ENCODE data around the gene PRKG1. TPM values are rescaled to one million over a fixed set of nuclear protein-coding genes. Genes with fewer than 3 reads are reported as not detected.
"Not testable (repeated sequence)": the region's sequence is repeated elsewhere in the genome, so short reads cannot be mapped to it uniquely, and the experiment has no call there.

Gene PRKG1
- polyA plus RNA-seq, 3 donors: 12.9 to 15.4 (median 13.7) TPM

DNA sequence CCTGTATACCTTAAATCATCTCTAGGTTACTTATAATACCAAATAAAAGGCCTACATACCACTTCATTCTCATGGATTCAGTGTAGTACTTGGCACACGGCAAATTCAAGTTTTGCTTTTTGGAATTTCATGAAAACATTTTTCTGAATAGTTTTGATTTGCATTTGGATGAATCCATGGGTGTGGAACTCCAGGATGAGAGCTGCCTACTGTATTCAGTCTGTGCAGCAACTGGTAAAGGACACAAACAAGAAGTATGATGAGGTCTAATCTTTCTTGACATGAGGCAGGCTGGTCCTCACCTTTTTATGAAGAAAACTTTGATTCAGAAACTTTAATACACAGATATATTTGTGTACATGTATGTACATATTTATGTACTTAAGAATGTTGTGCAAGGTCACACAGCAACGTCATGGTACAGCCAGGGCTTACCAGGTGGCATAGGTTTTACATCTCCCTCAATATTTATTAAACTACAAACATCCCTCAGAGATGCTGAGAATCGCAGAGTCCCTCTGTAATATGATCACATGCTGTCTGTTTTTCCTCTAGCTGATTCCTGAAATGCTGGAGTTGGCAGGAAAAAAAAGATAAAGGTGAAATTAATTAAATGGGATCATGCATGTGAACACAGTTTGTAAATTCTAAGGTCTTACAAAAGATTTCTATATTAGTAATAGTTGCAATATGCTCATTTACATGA lies 239.6 kb downstream of the PRKG1 start:
- DNase-seq (ENCODE audit: low read depth in 3 of 3, low spot score in 2 of 3): no peak

DNA sequence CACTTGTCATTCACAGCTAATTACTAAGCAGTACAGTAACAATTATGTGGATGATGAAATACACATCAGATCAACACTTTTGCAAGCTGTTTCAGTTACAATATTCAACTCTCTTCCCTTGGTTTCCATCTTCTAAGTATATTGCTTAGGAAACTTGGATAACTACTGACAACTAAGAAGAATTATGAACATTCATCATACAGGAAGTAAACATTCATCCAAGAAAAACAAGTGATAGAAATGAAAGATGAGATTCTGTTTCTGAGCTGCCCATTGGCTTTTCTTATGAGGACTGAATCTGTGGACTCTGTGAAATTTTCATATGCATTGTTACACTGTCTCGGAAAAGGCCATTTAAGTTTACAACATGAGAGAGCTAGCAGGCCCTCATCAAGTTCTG lies 240.2 kb downstream of the PRKG1 start:
- DNase-seq (ENCODE audit: low read depth in 3 of 3, low spot score in 2 of 3): peak in 1 of 3 donors; percentile 23

DNA sequence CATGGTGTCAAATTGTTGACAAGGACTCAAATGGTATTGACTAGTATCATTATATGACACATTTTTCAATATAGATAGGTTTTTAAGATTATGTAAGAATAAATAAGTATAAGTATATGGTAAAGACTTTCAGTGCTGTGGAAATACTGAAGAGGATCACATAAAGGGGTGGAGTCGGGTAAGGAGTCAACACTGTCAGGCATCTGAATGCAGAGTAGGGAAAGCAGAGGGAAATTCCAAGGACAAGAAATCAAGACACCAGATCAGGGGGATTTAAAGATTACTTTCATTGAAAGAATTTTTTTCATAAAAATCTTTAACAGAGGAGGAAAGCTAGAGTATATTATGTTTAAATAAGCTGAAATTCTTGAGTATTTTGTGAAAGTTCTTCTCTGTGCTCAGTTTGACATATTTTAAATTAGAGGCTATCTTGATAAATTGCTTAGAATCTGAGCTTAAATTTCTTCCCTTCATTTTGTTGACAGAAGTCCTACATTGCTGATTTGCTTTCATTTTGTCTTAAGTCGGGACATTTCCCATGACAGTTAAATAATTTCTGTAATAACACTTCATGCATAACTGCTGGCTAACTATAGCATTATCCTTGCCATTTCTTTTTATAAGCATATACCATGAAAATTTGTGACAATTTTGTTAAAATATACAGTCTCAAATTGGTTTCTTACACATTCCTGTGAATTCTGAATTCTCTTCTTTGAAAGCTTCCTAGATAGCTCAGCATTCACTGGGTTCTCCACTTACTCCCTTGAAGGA lies 244.3 kb downstream of the PRKG1 start:
- no peak for DNase-seq (ENCODE audit: low read depth in 3 of 3, low spot score in 2 of 3)

GRCh38 chr10:51319173-51319435 lies 244.8 kb downstream of the PRKG1 start:
- DNase-seq (ENCODE audit: low read depth in 3 of 3, low spot score in 2 of 3): no peak

- DNase-seq (ENCODE audit: low read depth in 3 of 3, low spot score in 2 of 3): no peak
These were observed 247.0 kb downstream of the PRKG1 start for GRCh38 chr10:51321300-51321699.

DNA sequence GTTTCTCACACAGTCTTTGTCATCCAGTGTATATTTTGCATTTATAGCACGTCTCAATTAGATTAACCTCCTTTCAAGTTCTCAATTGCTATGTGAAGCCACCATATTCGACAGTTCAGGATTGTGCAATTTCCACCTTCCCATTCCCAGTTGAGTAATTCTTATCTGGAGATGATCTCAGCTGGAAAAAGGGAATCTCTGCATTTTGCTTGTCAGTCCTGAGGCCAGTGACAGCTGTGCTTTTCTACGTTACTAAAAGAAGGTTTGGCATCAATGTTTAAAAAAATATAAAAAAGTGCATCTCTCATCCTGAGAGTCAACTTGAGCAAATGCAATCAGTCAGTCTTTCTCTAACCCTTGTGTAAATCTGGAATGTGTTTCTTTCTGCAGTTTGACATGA lies 247.7 kb downstream of the PRKG1 start:
- no peak for DNase-seq (ENCODE audit: low read depth in 3 of 3, low spot score in 2 of 3)

DNA sequence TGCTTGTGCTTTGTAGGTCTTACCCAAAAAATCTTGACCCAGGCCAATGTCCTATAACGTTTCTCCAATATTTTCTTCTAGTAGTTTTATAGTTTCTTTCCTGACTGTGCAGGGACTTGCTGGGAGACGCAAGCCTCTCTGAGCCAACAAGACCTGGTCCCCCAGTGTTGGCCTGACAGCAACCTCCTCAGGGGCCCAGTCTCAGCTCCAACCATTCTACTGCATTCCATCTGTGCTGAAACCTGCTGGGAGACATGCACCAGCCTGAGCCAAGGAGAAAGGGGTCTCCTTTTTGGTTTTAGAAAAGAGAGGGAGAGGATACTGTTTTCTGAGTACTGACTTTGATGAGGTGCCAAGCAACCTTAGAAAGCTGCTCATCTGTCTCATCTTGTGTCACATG lies 251.4 kb downstream of the PRKG1 start:
- no peak for DNase-seq (ENCODE audit: low read depth in 3 of 3, low spot score in 2 of 3)

DNA sequence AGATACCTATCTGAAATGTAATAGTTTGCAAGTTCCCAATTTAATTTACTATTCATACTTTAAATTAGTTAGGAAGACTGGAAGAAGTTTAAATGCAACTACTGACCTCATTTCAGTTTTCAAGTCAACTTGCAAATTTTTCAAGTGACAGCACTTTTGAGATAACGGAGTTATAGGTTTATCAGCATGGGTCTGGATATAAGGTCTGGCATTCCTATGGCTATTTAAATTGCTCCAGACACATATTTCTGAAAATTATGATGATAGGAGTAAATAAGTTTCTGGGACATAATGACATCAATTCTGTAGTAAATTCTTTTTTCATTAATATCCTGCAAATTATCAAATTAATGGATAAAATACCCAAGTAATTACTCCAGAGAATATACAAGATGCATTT lies 251.9 kb downstream of the PRKG1 start:
- no peak for DNase-seq (ENCODE audit: low read depth in 3 of 3, low spot score in 2 of 3)

DNA sequence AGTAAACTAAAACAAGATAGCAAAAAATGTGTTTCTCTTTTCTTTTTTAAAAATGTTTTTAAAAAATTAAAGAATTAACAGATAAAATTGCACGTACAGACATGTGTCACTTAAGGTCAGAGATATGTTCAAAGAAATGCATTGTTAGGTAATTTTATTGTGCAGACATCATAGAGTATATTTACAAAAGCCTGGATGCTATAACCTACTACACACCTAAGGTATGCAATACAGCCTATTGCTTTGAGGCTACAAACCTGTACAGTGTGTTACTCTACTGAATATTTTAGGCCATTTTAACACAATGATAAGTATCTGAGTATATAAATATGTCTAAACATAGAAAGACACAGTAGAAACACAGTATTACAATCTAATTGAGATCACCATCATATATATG lies 253.1 kb downstream of the PRKG1 start:
- DNase-seq (ENCODE audit: low read depth in 3 of 3, low spot score in 2 of 3): no peak

GRCh38 chr10:51340366-51340765 lies 266.1 kb downstream of the PRKG1 start:
- DNase-seq (ENCODE audit: low read depth in 3 of 3, low spot score in 2 of 3): no peak

DNA sequence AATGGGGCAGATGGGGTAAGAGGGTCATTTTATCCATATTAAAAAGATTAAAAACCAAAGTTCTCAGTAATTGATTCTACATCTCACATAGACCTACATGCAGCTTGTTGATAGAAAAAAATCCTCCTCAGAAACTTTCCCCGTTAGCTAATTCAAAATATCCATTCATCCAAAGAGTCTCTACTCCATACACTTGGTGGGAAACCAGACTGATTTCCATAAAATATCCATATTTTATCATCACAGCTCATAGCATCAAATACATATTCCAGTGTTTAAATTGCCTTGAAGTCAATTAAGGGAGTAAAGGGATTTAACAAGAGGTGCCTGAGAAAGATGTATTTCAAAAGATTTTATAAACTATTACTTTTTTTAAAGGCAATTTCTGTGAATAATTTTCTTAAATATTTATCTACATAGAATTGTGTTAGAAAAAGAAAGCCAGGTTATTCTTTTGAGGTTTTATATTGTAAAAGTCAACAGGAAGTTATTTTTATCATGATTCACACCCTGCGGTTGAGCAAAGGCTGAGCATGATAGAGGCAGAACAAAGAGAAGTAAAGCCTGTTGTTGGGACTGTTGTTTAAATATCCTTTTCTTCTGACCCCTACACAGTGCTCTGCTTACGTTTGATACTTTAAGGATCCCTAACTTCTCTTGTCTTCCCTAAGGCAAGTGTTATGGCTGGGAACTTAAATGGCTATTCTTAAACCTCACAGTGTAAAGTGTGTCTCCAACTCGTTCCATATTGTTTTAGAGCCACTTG lies 266.7 kb downstream of the PRKG1 start:
- DNase-seq (ENCODE audit: low read depth in 3 of 3, low spot score in 2 of 3): no peak

DNA sequence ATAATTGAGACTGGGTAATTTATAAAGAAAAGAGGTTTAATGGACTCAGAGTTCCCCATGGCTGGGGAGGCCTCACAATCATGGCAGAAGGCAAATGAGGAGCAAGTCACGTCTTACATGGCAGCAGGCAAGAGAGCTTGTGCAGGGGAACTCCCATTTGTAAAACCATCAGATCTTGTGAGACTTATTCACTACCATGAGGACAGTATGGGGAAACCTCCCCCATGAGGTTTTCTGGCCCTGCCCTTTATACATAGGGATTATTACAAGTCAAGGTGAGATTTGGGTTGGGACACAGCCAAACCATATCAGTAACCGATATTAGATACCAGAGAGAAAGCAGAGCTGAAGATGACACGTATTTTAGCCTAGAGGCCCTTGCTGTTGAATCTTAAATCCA lies 267.5 kb downstream of the PRKG1 start:
- DNase-seq (ENCODE audit: low read depth in 3 of 3, low spot score in 2 of 3): not testable (repeated sequence)

- no peak for DNase-seq (ENCODE audit: low read depth in 3 of 3, low spot score in 2 of 3)
These were observed 268.1 kb downstream of the PRKG1 start for GRCh38 chr10:51342381-51342780.

DNA sequence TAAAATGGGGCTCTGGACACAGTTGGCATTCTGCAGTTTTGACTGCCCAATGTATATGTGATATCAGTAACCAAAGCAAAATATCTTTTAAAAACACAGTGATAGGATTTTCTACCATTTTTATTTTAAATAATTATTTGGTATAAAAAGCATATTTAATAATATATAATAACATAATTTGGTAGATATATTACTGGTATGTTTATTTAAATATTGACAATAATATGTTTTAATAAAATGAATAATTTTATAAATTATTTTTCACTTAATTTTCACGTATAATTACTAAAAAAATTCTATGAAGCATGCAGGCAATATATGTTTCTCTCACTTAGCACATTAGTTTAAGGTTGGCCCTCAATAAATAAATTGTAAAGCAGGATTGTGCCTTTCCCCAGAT lies 269.1 kb downstream of the PRKG1 start:
- DNase-seq (ENCODE audit: low read depth in 3 of 3, low spot score in 2 of 3): no peak

- no peak for DNase-seq (ENCODE audit: low read depth in 3 of 3, low spot score in 2 of 3)
These were observed 270.1 kb downstream of the PRKG1 start for GRCh38 chr10:51344371-51344770.

- DNase-seq (ENCODE audit: low read depth in 3 of 3, low spot score in 2 of 3): no peak
These were observed 274.3 kb downstream of the PRKG1 start for GRCh38 chr10:51348622-51349021.

- no peak for DNase-seq (ENCODE audit: low read depth in 3 of 3, low spot score in 2 of 3)
These were observed 282.9 kb downstream of the PRKG1 start for GRCh38 chr10:51357170-51357569.

DNA sequence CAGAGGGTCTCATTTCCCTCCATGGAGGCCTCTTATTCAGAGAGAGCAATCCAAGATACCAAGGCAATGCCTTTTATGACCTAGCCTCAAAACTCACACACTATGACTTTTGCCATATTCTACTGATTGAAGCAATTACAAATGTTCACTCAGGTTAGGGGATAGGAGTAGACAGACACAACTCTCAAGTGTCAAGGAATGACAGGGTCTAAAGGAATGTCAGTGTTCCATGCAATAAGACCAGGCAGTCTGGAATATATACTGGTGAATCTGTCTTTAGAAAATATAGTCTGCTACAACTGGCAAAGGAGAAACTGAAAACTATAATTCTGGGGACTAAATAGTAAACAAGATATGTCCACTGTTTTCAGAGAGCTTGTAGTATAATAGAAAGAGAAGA lies 283.9 kb downstream of the PRKG1 start:
- DNase-seq (ENCODE audit: low read depth in 3 of 3, low spot score in 2 of 3): no peak

DNA sequence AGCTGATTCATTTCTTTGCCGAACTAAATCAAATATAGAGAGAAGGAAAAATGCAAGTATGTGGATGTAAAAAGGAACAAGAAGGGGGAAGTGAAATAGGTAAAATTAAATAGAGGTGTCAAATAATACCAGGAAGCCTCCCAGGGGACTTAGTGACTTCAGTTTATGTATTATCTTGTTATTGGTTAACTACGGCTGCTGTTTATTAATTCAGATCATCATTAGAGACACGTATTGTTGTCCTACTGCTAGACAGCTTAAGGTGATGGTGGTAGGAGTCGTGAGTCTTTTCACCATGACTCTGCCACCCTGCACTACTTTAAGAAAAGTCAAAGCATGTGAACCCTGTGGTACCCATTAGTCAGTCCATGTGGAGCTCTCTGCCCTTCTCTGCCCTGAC lies 289.1 kb downstream of the PRKG1 start:
- DNase-seq (ENCODE audit: low read depth in 3 of 3, low spot score in 2 of 3): no peak

DNA sequence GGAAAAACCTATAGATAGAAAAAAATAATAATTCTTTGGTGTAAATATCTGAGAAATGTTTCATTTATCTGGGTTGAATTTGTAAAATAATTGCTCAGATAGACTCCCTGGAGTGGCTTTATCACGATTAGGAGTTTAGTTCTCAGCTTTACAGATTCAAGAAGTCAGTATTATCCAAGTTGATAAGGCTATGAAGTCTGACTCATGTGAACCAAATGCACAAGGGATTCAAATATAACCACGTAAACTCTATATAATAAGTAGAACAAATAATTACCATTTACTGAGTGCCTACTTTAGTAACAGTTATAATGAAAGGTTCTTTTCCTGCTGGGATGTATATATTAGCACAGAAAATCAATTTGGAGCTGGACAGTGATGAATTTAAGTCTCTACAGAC lies 290.4 kb downstream of the PRKG1 start:
- DNase-seq (ENCODE audit: low read depth in 3 of 3, low spot score in 2 of 3): no peak

DNA sequence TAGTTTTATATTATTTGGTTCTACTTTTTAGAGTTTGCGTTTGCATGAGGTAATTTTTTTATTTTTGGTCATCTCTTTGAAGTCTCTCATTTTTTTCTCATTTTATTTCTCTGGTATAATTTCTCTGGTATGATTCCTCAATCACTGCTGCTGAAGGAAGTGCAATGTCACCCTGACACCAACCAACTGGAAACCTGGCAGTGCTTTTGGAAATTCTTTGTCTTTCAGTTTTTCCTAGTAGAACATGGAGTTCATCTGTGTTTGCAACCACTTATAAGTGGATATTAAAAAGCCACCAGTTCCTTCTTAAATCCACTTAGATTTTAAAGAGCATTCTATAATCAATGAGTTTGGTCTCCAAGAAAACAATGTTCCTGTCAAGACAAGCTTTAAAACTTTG lies 291.8 kb downstream of the PRKG1 start:
- no peak for DNase-seq (ENCODE audit: low read depth in 3 of 3, low spot score in 2 of 3)

GRCh38 chr10:51367127-51367526 lies 292.8 kb downstream of the PRKG1 start:
- no peak for DNase-seq (ENCODE audit: low read depth in 3 of 3, low spot score in 2 of 3)

Data from right renal cortex interstitium (tissue), 3 donors.